GM19328 (cell line): Measurements from ENCODE around the gene LRR1.
"Not testable (repeated sequence)": the region's sequence is repeated elsewhere in the genome, so short reads cannot be mapped to it uniquely, and the experiment has no call there.

ENCODE experiments used
- ATAC-seq: cut with Tn5 transposase; IDR thresholded peaks from one replicate; pipeline ENCODE4 v1.9.1; 2021; ENCODE audit warnings: mild to moderate bottlenecking, moderate library complexity; ENCODE audit not compliant: unreplicated experiment

Gene LRR1

GRCh38 chr14:49585803-49586672 lies 12.7 kb upstream of the LRR1 start, which contains the start of gene RPS29:
Gene RPS29 (minus strand): TSS chr14:49586380. CDS start chr14:49586346, 34 bp downstream.
- ATAC-seq: peak; percentile 81

GRCh38 chr14:49586673-49587460 lies 11.9 kb upstream of the LRR1 start:
- ATAC-seq: peak; percentile 22

- no peak for ATAC-seq
These were observed 9.4 kb upstream of the LRR1 start for GRCh38 chr14:49589387-49589786.

GRCh38 chr14:49593016-49593415 lies 5.7 kb upstream of the LRR1 start:
- ATAC-seq: no peak

GRCh38 chr14:49594347-49595091 lies 4.2 kb upstream of the LRR1 start:
- ATAC-seq: peak; percentile 35

- no peak for ATAC-seq
These were observed 603 bp upstream of the LRR1 start for GRCh38 chr14:49598189-49598484.

- ATAC-seq: no peak
These were observed 8.8 kb downstream of the LRR1 start for GRCh38 chr14:49607583-49607982.

- no peak for ATAC-seq
These were observed 13.5 kb downstream of the LRR1 start for GRCh38 chr14:49612251-49612650.

GRCh38 chr14:49612671-49613070 lies 13.9 kb downstream of the LRR1 start:
- no peak for ATAC-seq

GRCh38 chr14:49614196-49614595 lies 15.5 kb downstream of the LRR1 start:
- no peak for ATAC-seq

GRCh38 chr14:49615776-49616175 lies 17.0 kb downstream of the LRR1 start:
- no peak for ATAC-seq

- ATAC-seq: no peak
These were observed 19.2 kb downstream of the LRR1 start for GRCh38 chr14:49617852-49618519.

GRCh38 chr14:49619273-49619672 lies 20.5 kb downstream of the LRR1 start:
- not testable (repeated sequence) for ATAC-seq

- ATAC-seq: no peak
These were observed 21.0 kb downstream of the LRR1 start for GRCh38 chr14:49619730-49620129.

- peak; percentile 94 for ATAC-seq
These were observed 21.7 kb downstream of the LRR1 start, which contains the start of the genes MGAT2 and RPL36AL for GRCh38 chr14:49620182-49621113. Gene MGAT2 (plus strand): TSS chr14:49620799. CDS start chr14:49621269, 470 bp downstream. Gene RPL36AL (minus strand): TSS chr14:49620626. CDS start chr14:49619104, 1,522 bp downstream.

- ATAC-seq: peak; percentile 21
These were observed 22.6 kb downstream of the LRR1 start for GRCh38 chr14:49621114-49621881.

GRCh38 chr14:49622022-49622607 lies 23.4 kb downstream of the LRR1 start:
- ATAC-seq: no peak

- ATAC-seq: no peak
These were observed 24.6 kb downstream of the LRR1 start for GRCh38 chr14:49623387-49623786.
